HAP-1 (cell line): Measurements from ENCODE around the gene FOXO3.

ENCODE experiments used
- DNase-seq, 2 experiments: peaks; one replicate each; pipeline ENCODE4 v3.0.0-alpha.2; 2016 to 2020; ENCODE audit warnings: low spot score in 2 of 2
- H3K27me3 ChIP-seq: fragments of 250-450 bp; sonication (Bioruptor Pico); 2 replicates; pipeline ENCODE4 v1.5.1; 2020; ENCODE audit warnings: low read depth, mild to moderate bottlenecking, moderate library complexity
- H3K36me3 ChIP-seq: fragments of 250-450 bp; sonication (Bioruptor Pico); replicated peaks from 2 replicates; pipeline ENCODE4 v1.5.1; 2020; ENCODE audit warnings: mild to moderate bottlenecking
- H3K4me1 ChIP-seq: fragments of 250-450 bp; sonication (Bioruptor Pico); 2 replicates; pipeline ENCODE4 v1.5.1; 2020; ENCODE audit warnings: mild to moderate bottlenecking
- H3K4me3 ChIP-seq: fragments of 250-450 bp; sonication (Bioruptor Pico); 2 replicates; pipeline ENCODE4 v1.5.1; 2020; ENCODE audit warnings: mild to moderate bottlenecking, moderate library complexity
- H3K9me3 ChIP-seq: fragments of 250-450 bp; sonication (Bioruptor Pico); 2 replicates; pipeline ENCODE4 v1.5.1; 2020; ENCODE audit warnings: mild to moderate bottlenecking, moderate library complexity
- in situ Hi-C: fragments of 300-500 bp; cut with MboI; formaldehyde crosslinking; loops from 3 replicates; pipeline ENCODE4 v1.14.3; 2020; ENCODE audit warnings: low sequenced_read_pairs, inconsistent platforms, mixed read lengths

The FOXO3 gene

GRCh38 chr6:108608453-108609275 lies 47.9 kb downstream of the FOXO3 start:
- H3K27me3 ChIP-seq: no peaks in the 10 kb centered on the region
- peak; percentile 33 to 68 for DNase-seq
- H3K36me3 ChIP-seq: no peaks in the 10 kb centered on the region
- H3K4me1 ChIP-seq: peaks cover 52% of the 10 kb centered on the region
- in situ Hi-C loops: no loop called here
- no peak overlapping the region for H3K4me3 ChIP-seq
- H3K9me3 ChIP-seq: no peaks in the 10 kb centered on the region; the same call in 1 of the 2 replicates

- no peak overlapping the region for H3K4me3 ChIP-seq
- H3K4me1 ChIP-seq: peaks cover 52% of the 10 kb centered on the region
- no peaks in the 10 kb centered on the region for H3K27me3 ChIP-seq
- H3K9me3 ChIP-seq: no peaks in the 10 kb centered on the region; the same call in 1 of the 2 replicates
- H3K36me3 ChIP-seq: no peaks in the 10 kb centered on the region
- in situ Hi-C loops: no loop called here
- DNase-seq: peak in 1 of 2 experiments; percentile 50
Observed at GRCh38 chr6:108609276-108609769, 48.6 kb downstream of the FOXO3 start.

GRCh38 chr6:108610270-108610839 lies 49.6 kb downstream of the FOXO3 start:
- H3K36me3 ChIP-seq: no peaks in the 10 kb centered on the region

GRCh38 chr6:108610957-108611586 lies 50.4 kb downstream of the FOXO3 start:
- Histone ChIP-seq H3K27me3 (no peaks in the 10 kb centered on the region), H3K9me3 (no peaks in the 10 kb centered on the region; the same call in 1 of the 2 replicates), H3K36me3 (no peaks in the 10 kb centered on the region), H3K4me3 (no peak overlapping the region), H3K4me1 (peaks cover 46% of the 10 kb centered on the region)
- in situ Hi-C loops: no loop called here
- peak in 1 of 2 experiments; percentile 53 for DNase-seq

More at GRCh38 chr6:108610270-108610839, 49.6 kb downstream of the FOXO3 start:
- Histone ChIP-seq H3K4me1 (peaks cover 52% of the 10 kb centered on the region), H3K9me3 (no peaks in the 10 kb centered on the region; the same call in 1 of the 2 replicates), H3K27me3 (no peaks in the 10 kb centered on the region), H3K4me3 (no peak overlapping the region)
- DNase-seq: peak in 1 of 2 experiments; percentile 57
- in situ Hi-C loops: no loop called here

- no peaks in the 10 kb centered on the region for H3K27me3 ChIP-seq
- no peak overlapping the region for H3K4me3 ChIP-seq
- no peaks in the 10 kb centered on the region for H3K36me3 ChIP-seq
- H3K9me3 ChIP-seq: no peaks in the 10 kb centered on the region; the same call in 1 of the 2 replicates
- H3K4me1 ChIP-seq: peaks cover 41% of the 10 kb centered on the region
- in situ Hi-C loops: no loop called here
- DNase-seq: no peak
Observed at GRCh38 chr6:108612852-108613251, 52.1 kb downstream of the FOXO3 start.

GRCh38 chr6:108616544-108616943 lies 55.8 kb downstream of the FOXO3 start:
- no peak for DNase-seq
- Histone ChIP-seq H3K36me3 (no peaks in the 10 kb centered on the region), H3K4me3 (no peak overlapping the region), H3K9me3 (no peaks in the 10 kb centered on the region; the same call in 1 of the 2 replicates), H3K27me3 (peaks cover 3% of the 10 kb centered on the region; the same call in 1 of the 2 replicates), H3K4me1 (peaks cover 4% of the 10 kb centered on the region; the same call in 1 of the 2 replicates)
- in situ Hi-C loops: no loop called here

- Histone ChIP-seq H3K36me3 (no peaks in the 10 kb centered on the region), H3K4me3 (no peak overlapping the region), H3K9me3 (no peaks in the 10 kb centered on the region; the same call in 1 of the 2 replicates), H3K27me3 (peaks cover 3% of the 10 kb centered on the region; the same call in 1 of the 2 replicates), H3K4me1 (no peaks in the 10 kb centered on the region)
- DNase-seq: no peak
- in situ Hi-C loops: no loop called here
Observed at GRCh38 chr6:108616973-108617372, 56.3 kb downstream of the FOXO3 start.

- no peak for DNase-seq
- H3K36me3 ChIP-seq: no peaks in the 10 kb centered on the region
- H3K4me1 ChIP-seq: no peaks in the 10 kb centered on the region
- in situ Hi-C loops: no loop called here
- H3K27me3 ChIP-seq: peaks cover 3% of the 10 kb centered on the region; the same call in 1 of the 2 replicates
- H3K9me3 ChIP-seq: no peaks in the 10 kb centered on the region
- H3K4me3 ChIP-seq: no peak overlapping the region
Observed at GRCh38 chr6:108618623-108619152, 58.0 kb downstream of the FOXO3 start.

GRCh38 chr6:108619431-108620197 lies 58.9 kb downstream of the FOXO3 start:
- Histone ChIP-seq H3K27me3 (peaks cover 3% of the 10 kb centered on the region; the same call in 1 of the 2 replicates), H3K4me1 (no peaks in the 10 kb centered on the region; the same call in none of the 2 replicates), H3K9me3 (no peaks in the 10 kb centered on the region), H3K36me3 (no peaks in the 10 kb centered on the region), H3K4me3 (no peak overlapping the region)
- no peak for DNase-seq
- in situ Hi-C loops: no loop called here

- Histone ChIP-seq H3K27me3 (peaks cover 3% of the 10 kb centered on the region; the same call in 1 of the 2 replicates), H3K4me1 (peaks cover 3% of the 10 kb centered on the region), H3K4me3 (no peak overlapping the region), H3K36me3 (no peaks in the 10 kb centered on the region), H3K9me3 (no peaks in the 10 kb centered on the region)
- DNase-seq: no peak
- in situ Hi-C loops: no loop called here
Observed at GRCh38 chr6:108621117-108621516, 60.4 kb downstream of the FOXO3 start.

- H3K9me3 ChIP-seq: no peaks in the 10 kb centered on the region
- in situ Hi-C loops: no loop called here
- no peaks in the 10 kb centered on the region for H3K36me3 ChIP-seq
- H3K27me3 ChIP-seq: peaks cover 3% of the 10 kb centered on the region; the same call in 1 of the 2 replicates
- no peak for DNase-seq
- peaks cover 9% of the 10 kb centered on the region for H3K4me1 ChIP-seq
- no peak overlapping the region for H3K4me3 ChIP-seq
Observed at GRCh38 chr6:108622641-108623298, 62.1 kb downstream of the FOXO3 start.

- Histone ChIP-seq H3K9me3 (no peaks in the 10 kb centered on the region), H3K4me1 (peaks cover 16% of the 10 kb centered on the region), H3K27me3 (peaks cover 3% of the 10 kb centered on the region; the same call in 1 of the 2 replicates), H3K4me3 (no peak overlapping the region), H3K36me3 (no peaks in the 10 kb centered on the region)
- in situ Hi-C loops: no loop called here
- no peak for DNase-seq
Observed at GRCh38 chr6:108623995-108624394, 63.3 kb downstream of the FOXO3 start.
